Measurements from ENCODE around the gene HPGD.

- TF ChIP-seq EGR1 (IDR thresholded peaks at IDR 0.05) (no peak), REST (IDR thresholded peaks at IDR 0.05; ENCODE audit: low read depth) (no peak), TAF1 (IDR thresholded peaks at IDR 0.05; ENCODE audit: low read depth) (no peak), MAX (IDR thresholded peaks at IDR 0.05) (no peak), YY1 (IDR thresholded peaks at IDR 0.05; ENCODE audit: low read depth) (no peak), RAD21 (IDR thresholded peaks at IDR 0.05; ENCODE audit: low read depth) (no peak), CEBPB (IDR thresholded peaks at IDR 0.05) (no peak), EP300 (IDR thresholded peaks at IDR 0.05; ENCODE audit: borderline replicate concordance) (no peak)
Measured at GRCh38 chr4:174538123-174538875, 16.0 kb upstream of the HPGD start.
